ENCODE measurements around the gene MN1.

MN1 gene

GRCh38 chr22:27798511-27799014 is 3.0 kb downstream of the MN1 start:
- no peak overlapping the region for H3K9ac ChIP-seq (ENCODE audit: low read depth, low read length)
- no peaks in the 10 kb centered on the region for H3K36me3 ChIP-seq (ENCODE audit: control insufficient read depth, insufficient read depth, low read length)
- peaks cover 47% of the 10 kb centered on the region for H3K4me1 ChIP-seq (ENCODE audit: control insufficient read depth, insufficient read depth, low read length)
- H3K9me3 ChIP-seq (ENCODE audit: control insufficient read depth, insufficient read depth, low read length), result no peaks in the 10 kb centered on the region
- no peak overlapping the region for H3K27ac ChIP-seq (ENCODE audit: low read depth, low read length)
- H3K27me3 ChIP-seq (ENCODE audit: control insufficient read depth, insufficient read depth, low read length), result peaks cover 97% of the 10 kb centered on the region
- H3K4me3 ChIP-seq (ENCODE audit: low read depth, low read length), result peak overlapping the region; percentile 39; the same call in 1 of the 2 replicates

- no peak overlapping the region for H3K27ac ChIP-seq (ENCODE audit: low read depth, low read length)
- no peaks in the 10 kb centered on the region for H3K36me3 ChIP-seq (ENCODE audit: control insufficient read depth, insufficient read depth, low read length)
- H3K4me3 ChIP-seq (ENCODE audit: low read depth, low read length), result peak overlapping the region; percentile 39
- peaks cover 97% of the 10 kb centered on the region for H3K27me3 ChIP-seq (ENCODE audit: control insufficient read depth, insufficient read depth, low read length)
- no peaks in the 10 kb centered on the region for H3K9me3 ChIP-seq (ENCODE audit: control insufficient read depth, insufficient read depth, low read length)
- H3K9ac ChIP-seq (ENCODE audit: low read depth, low read length), result no peak overlapping the region
- peaks cover 47% of the 10 kb centered on the region for H3K4me1 ChIP-seq (ENCODE audit: control insufficient read depth, insufficient read depth, low read length)
These were observed 3.8 kb downstream of the MN1 start for GRCh38 chr22:27797520-27798391.

GRCh38 chr22:27796829-27797519 is 4.6 kb downstream of the MN1 start:
- Histone ChIP-seq H3K4me1 (ENCODE audit: control insufficient read depth, insufficient read depth, low read length) (peaks cover 47% of the 10 kb centered on the region), H3K27me3 (ENCODE audit: control insufficient read depth, insufficient read depth, low read length) (peaks cover 95% of the 10 kb centered on the region), H3K9me3 (ENCODE audit: control insufficient read depth, insufficient read depth, low read length) (no peaks in the 10 kb centered on the region), H3K27ac (ENCODE audit: low read depth, low read length) (no peak overlapping the region), H3K4me3 (ENCODE audit: low read depth, low read length) (peak overlapping the region; percentile 39; the same call in 1 of the 2 replicates), H3K9ac (ENCODE audit: low read depth, low read length) (no peak overlapping the region), H3K36me3 (ENCODE audit: control insufficient read depth, insufficient read depth, low read length) (no peaks in the 10 kb centered on the region)

- Histone ChIP-seq H3K9me3 (ENCODE audit: control insufficient read depth, insufficient read depth, low read length) (no peaks in the 10 kb centered on the region), H3K27me3 (ENCODE audit: control insufficient read depth, insufficient read depth, low read length) (peaks cover 97% of the 10 kb centered on the region), H3K27ac (ENCODE audit: low read depth, low read length) (no peak overlapping the region), H3K36me3 (ENCODE audit: control insufficient read depth, insufficient read depth, low read length) (no peaks in the 10 kb centered on the region), H3K9ac (ENCODE audit: low read depth, low read length) (no peak overlapping the region), H3K4me1 (ENCODE audit: control insufficient read depth, insufficient read depth, low read length) (peaks cover 58% of the 10 kb centered on the region), H3K4me3 (ENCODE audit: low read depth, low read length) (0 out of 2 replicates have a peak overlapping the region, but pooled peaks have one; percentile 48)
These were observed 5.6 kb downstream of the MN1 start for GRCh38 chr22:27795696-27796517.

GRCh38 chr22:27795053-27795452 is 6.5 kb downstream of the MN1 start:
- Histone ChIP-seq H3K9me3 (ENCODE audit: control insufficient read depth, insufficient read depth, low read length) (no peaks in the 10 kb centered on the region), H3K27me3 (ENCODE audit: control insufficient read depth, insufficient read depth, low read length) (peaks cover 97% of the 10 kb centered on the region), H3K27ac (ENCODE audit: low read depth, low read length) (no peak overlapping the region), H3K4me1 (ENCODE audit: control insufficient read depth, insufficient read depth, low read length) (peaks cover 61% of the 10 kb centered on the region), H3K4me3 (ENCODE audit: low read depth, low read length) (peak overlapping the region; percentile 48), H3K9ac (ENCODE audit: low read depth, low read length) (no peak overlapping the region), H3K36me3 (ENCODE audit: control insufficient read depth, insufficient read depth, low read length) (no peaks in the 10 kb centered on the region)

- no peak overlapping the region for H3K9ac ChIP-seq (ENCODE audit: low read depth, low read length)
These were observed 7.3 kb downstream of the MN1 start for GRCh38 chr22:27794226-27794625.

GRCh38 chr22:27793576-27793975 is 8.0 kb downstream of the MN1 start:
- Histone ChIP-seq H3K4me3 (ENCODE audit: low read depth, low read length) (no peak overlapping the region), H3K9ac (ENCODE audit: low read depth, low read length) (no peak overlapping the region), H3K27ac (ENCODE audit: low read depth, low read length) (no peak overlapping the region), H3K27me3 (ENCODE audit: control insufficient read depth, insufficient read depth, low read length) (peaks cover 97% of the 10 kb centered on the region), H3K36me3 (ENCODE audit: control insufficient read depth, insufficient read depth, low read length) (no peaks in the 10 kb centered on the region), H3K4me1 (ENCODE audit: control insufficient read depth, insufficient read depth, low read length) (peaks cover 61% of the 10 kb centered on the region), H3K9me3 (ENCODE audit: control insufficient read depth, insufficient read depth, low read length) (no peaks in the 10 kb centered on the region)

More at GRCh38 chr22:27794226-27794625, 7.3 kb downstream of the MN1 start:
- H3K4me1 ChIP-seq (ENCODE audit: control insufficient read depth, insufficient read depth, low read length), result peaks cover 61% of the 10 kb centered on the region
- no peak overlapping the region for H3K4me3 ChIP-seq (ENCODE audit: low read depth, low read length)
- no peaks in the 10 kb centered on the region for H3K9me3 ChIP-seq (ENCODE audit: control insufficient read depth, insufficient read depth, low read length)
- H3K27ac ChIP-seq (ENCODE audit: low read depth, low read length), result no peak overlapping the region
- H3K27me3 ChIP-seq (ENCODE audit: control insufficient read depth, insufficient read depth, low read length), result peaks cover 97% of the 10 kb centered on the region
- no peaks in the 10 kb centered on the region for H3K36me3 ChIP-seq (ENCODE audit: control insufficient read depth, insufficient read depth, low read length)

- Histone ChIP-seq H3K9ac (ENCODE audit: low read depth, low read length) (no peak overlapping the region), H3K36me3 (ENCODE audit: control insufficient read depth, insufficient read depth, low read length) (no peaks in the 10 kb centered on the region), H3K27me3 (ENCODE audit: control insufficient read depth, insufficient read depth, low read length) (peaks cover 97% of the 10 kb centered on the region), H3K9me3 (ENCODE audit: control insufficient read depth, insufficient read depth, low read length) (no peaks in the 10 kb centered on the region), H3K4me1 (ENCODE audit: control insufficient read depth, insufficient read depth, low read length) (peaks cover 61% of the 10 kb centered on the region), H3K27ac (ENCODE audit: low read depth, low read length) (no peak overlapping the region), H3K4me3 (ENCODE audit: low read depth, low read length) (no peak overlapping the region)
These were observed 8.9 kb downstream of the MN1 start for GRCh38 chr22:27792452-27793161.

- peaks cover 95% of the 10 kb centered on the region for H3K27me3 ChIP-seq (ENCODE audit: control insufficient read depth, insufficient read depth, low read length)
- no peak overlapping the region for H3K4me3 ChIP-seq (ENCODE audit: low read depth, low read length)
- H3K4me1 ChIP-seq (ENCODE audit: control insufficient read depth, insufficient read depth, low read length), result peaks cover 61% of the 10 kb centered on the region
- no peak overlapping the region for H3K27ac ChIP-seq (ENCODE audit: low read depth, low read length)
- H3K36me3 ChIP-seq (ENCODE audit: control insufficient read depth, insufficient read depth, low read length), result no peaks in the 10 kb centered on the region
- H3K9ac ChIP-seq (ENCODE audit: low read depth, low read length), result no peak overlapping the region
- H3K9me3 ChIP-seq (ENCODE audit: control insufficient read depth, insufficient read depth, low read length), result no peaks in the 10 kb centered on the region
These were observed 9.7 kb downstream of the MN1 start for GRCh38 chr22:27791859-27792241.
